Inflammatory macrophage treated with lipopolysaccharide for 4 hours (primary cell): ENCODE data around the gene LCE1F.

Source experiments
- DNase-seq: peaks from one replicate; pipeline ENCODE4 v3.0.0-alpha.2; 2020

The LCE1F gene

GRCh38 chr1:152774875-152775274 is at the start of gene LCE1F:
Gene LCE1F (plus strand): TSS chr1:152775140. CDS start chr1:152776372, 1,232 bp downstream.
- DNase-seq, result no peak

- no peak for DNase-seq
These were observed 49.7 kb upstream of the LCE1F start for GRCh38 chr1:152725261-152725660.

GRCh38 chr1:152728986-152729385 is 46.0 kb upstream of the LCE1F start:
- DNase-seq, result no peak

- DNase-seq, result no peak
These were observed 39.3 kb upstream of the LCE1F start for GRCh38 chr1:152735648-152736047.

- DNase-seq, result no peak
These were observed 36.9 kb upstream of the LCE1F start for GRCh38 chr1:152737997-152738396.

DNA sequence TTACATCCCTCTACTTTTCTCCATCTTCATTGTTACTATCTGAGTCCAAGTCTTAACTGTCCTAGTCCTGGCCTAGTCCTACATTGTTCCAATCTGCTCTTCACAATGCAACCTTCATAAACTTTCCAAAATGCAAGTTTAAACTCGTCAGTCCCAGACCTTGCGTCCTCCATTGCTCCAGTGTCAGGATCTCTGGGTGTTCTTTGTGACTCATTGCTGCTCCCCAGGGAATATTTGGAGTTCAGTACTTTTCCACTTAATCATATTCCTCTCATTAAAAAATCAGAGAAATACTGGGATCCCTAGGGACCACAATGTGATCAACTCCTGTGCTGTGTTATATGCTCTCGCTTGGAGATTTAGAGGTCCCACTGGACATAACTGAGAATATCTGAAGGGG is 35.1 kb upstream of the LCE1F start:
- DNase-seq, result no peak

GRCh38 chr1:152741656-152742055 is 33.3 kb upstream of the LCE1F start:
- DNase-seq, result no peak

GRCh38 chr1:152743371-152744145 is 31.4 kb upstream of the LCE1F start:
- DNase-seq, result no peak

GRCh38 chr1:152745289-152745704 is 29.6 kb upstream of the LCE1F start:
- DNase-seq, result no peak

DNA sequence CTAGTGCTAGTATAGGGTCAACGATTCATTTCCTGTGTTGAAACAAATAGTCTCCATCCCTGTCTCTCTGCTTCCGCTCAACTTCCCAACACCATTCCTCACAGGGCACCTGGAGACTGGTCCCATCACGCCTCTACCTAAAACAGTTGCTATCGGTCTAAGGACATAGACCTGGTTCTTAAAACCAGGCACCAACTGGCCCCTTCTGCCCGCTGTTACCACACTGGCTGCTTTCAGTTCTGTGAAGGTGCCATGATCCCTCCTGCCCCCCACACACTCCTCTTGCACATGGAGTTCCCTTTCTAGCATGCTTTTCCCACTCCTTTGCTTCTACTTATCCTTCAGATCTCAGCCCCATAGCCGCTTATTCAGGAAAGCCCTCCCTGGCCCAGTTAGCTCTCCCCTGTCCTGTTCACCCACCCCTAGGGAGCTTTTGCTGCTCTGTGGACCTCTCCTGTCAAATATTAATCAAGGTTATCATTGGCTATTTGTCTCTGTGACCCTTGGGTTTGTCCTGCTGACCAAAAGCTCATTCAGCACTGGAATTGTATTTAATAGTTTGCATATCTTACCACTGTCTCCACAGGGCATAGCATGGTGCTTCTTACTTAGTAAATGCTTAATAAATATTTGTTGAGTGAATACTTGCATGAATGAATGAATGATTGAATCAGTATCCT is 29.0 kb upstream of the LCE1F start:
- no peak for DNase-seq

DNA sequence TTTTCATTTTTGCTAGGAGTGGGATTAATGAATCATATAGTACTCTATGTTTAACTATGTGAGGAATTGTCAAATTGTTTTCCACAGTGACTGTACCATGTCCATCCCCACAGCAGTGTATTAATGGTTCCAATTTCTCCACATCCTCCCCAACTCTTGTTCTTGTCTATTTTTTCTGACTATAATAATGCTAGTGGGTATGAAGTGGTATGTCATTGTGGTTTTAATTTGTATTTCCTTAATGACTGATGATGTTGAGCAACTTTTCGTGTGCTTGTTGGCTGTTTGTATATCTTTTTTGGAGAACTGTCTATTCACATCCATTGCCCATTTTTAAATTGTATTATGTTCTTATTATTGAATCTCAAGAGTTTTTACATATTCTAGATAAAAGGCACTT is 27.1 kb upstream of the LCE1F start:
- no peak for DNase-seq

GRCh38 chr1:152752225-152752624 is 22.7 kb upstream of the LCE1F start:
- no peak for DNase-seq

GRCh38 chr1:152753586-152753985 is 21.4 kb upstream of the LCE1F start:
- DNase-seq, result no peak

- no peak for DNase-seq
These were observed 18.1 kb upstream of the LCE1F start for GRCh38 chr1:152756872-152757271.

DNA sequence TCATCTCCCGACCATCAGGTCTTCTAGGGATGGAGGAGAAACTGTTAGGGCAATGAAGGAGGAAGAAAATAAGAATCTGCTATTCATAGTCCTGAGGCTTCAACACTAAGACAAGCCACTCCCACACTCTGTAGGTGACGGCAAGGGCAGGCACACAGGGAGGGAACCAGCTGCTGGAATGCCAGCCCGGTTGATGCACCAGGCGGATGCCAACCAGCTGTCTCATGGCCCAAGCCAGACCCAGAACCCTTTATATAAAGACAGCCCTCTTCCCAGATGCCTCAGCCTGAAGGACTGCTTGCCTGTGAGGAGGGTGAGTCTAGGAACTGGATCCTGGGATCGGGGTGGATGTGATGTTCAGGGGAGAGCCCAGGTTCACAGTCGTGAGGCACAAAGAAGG is 17.2 kb upstream of the LCE1F start, which contains the start of gene KPRP:
Gene KPRP, plus strand, starts transcription at position 279 of the 400 bp plus-strand sequence. CDS start 1,564 bp downstream, outside the sequence.
- DNase-seq, result no peak

- no peak for DNase-seq
These were observed 16.3 kb upstream of the LCE1F start for GRCh38 chr1:152758636-152759035.

DNA sequence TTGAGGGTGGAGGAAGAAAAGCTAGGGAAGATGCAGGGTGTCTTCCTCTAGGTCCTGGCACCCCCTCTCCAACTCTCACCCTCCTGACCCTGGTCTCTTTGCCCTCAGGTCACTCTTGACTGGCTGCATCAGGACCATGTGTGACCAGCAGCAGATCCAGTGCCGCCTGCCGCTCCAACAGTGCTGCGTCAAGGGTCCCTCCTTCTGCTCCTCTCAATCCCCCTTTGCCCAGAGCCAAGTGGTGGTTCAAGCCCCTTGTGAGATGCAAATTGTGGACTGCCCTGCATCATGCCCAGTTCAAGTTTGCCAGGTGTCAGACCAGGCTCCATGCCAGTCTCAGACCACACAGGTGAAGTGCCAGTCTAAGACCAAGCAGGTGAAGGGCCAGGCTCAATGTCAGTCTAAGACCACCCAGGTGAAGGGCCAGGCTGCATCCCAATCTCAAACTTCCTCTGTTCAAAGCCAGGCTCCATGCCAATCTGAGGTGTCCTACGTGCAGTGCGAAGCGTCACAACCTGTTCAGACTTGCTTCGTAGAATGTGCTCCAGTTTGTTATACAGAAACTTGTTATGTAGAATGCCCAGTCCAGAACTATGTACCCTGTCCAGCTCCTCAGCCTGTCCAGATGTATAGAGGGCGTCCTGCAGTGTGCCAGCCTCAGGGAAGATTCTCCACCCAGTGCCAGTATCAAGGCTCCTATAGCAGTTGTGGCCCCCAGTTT is 15.3 kb upstream of the LCE1F start:
- no peak for DNase-seq

DNA sequence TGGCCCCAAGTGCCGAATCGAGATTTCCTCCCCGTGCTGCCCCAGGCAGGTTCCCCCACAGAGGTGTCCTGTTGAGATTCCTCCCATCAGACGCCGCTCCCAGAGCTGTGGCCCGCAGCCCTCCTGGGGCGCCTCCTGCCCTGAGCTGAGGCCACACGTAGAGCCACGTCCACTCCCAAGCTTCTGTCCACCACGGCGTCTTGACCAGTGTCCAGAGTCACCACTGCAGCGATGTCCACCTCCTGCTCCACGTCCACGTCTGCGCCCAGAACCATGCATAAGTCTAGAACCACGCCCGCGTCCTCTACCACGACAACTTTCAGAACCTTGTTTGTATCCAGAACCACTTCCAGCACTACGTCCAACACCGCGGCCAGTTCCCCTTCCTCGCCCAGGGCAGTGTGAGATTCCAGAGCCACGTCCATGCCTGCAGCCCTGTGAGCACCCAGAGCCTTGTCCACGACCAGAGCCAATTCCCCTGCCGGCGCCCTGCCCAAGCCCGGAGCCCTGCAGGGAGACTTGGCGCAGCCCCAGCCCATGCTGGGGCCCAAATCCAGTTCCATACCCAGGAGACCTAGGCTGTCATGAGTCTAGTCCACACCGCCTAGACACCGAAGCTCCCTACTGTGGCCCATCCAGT is 14.3 kb upstream of the LCE1F start:
- no peak for DNase-seq

DNA sequence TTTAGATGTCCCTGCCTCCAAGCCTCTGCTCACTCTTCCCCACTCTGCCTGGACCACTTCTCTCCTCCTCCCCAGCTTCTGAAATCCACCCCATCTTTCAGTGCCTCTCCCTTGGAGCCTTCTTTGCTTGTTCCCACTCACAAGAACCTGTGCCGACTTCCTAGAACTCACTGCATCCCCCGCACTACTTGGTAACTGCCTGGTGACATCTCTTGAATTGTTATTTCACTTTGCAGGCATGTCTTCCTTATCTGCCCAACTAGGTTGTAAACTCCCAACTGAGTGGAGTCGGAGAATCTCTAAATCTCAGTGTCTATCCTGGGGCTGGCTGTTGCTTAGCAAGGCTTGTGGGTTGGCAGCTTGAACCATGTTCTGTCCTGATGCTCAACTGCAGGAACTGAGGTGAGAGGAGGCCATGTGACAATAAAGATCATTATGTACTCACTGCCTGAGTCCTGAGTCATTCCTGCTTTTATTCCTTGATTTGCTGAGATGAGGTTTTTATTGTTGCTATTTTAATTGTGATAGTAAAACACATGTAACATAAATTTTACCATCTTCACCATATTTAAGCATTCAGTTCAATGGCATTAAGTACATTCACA is 13.2 kb upstream of the LCE1F start:
- DNase-seq, result no peak

DNA sequence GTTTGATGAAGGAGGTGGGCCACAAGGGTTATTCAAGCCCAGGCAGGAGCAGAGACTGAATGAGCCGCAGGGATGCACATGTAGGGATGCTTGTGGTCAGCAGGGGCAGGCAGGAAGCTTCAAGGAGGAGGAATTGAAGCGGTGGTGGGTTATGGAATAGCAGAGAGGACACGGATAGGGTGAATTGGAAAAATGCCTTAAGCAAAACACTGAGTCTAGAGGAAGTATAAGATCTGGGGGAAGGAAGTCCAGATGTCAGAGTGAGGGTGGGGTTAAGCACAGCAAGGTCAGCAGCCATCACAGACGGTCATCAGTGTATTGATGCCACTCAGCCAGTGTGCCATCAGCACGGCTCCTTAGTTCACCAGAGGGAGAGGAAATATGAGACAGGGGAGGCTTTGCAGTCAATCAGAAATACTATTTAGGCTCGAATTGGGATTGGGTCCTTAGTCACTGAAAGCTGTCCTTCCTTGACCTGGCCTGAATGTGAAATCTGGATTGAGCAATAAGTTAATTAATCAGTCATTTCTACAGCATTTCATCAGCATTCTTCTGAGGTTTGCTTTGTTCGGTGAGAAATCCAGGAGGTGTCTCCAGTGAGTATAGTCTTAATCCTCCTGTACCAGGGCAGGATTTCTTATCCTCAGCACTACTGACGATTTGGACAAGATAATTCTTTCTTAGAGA is 6.0 kb upstream of the LCE1F start:
- DNase-seq, result no peak

- no peak for DNase-seq
These were observed 4.5 kb upstream of the LCE1F start for GRCh38 chr1:152770411-152770810.

GRCh38 chr1:152776361-152776760 is 1.4 kb downstream of the LCE1F start:
- no peak for DNase-seq
